NCI-H1105 (cell line): ENCODE measurements around the gene STRA8.

Experiments
- DNase-seq: peaks from one replicate; lab custom pipeline; 2025; lab: John Stamatoyannopoulos, UW

STRA8 gene

GRCh38 chr7:135238112-135238744 is 4.6 kb downstream of the STRA8 start:
- no peak for DNase-seq

GRCh38 chr7:135239263-135239662 is 5.6 kb downstream of the STRA8 start:
- no peak for DNase-seq

- no peak for DNase-seq
Measured at GRCh38 chr7:135240441-135240840, 6.8 kb downstream of the STRA8 start.

GRCh38 chr7:135242096-135242684 is 8.6 kb downstream of the STRA8 start:
- no peak for DNase-seq

GRCh38 chr7:135245226-135246190 is 11.9 kb downstream of the STRA8 start:
- no peak for DNase-seq

GRCh38 chr7:135246191-135246825 is 12.7 kb downstream of the STRA8 start:
- DNase-seq: no peak

- no peak for DNase-seq
Measured at GRCh38 chr7:135247746-135248471, 14.3 kb downstream of the STRA8 start.

- no peak for DNase-seq
Measured at GRCh38 chr7:135248546-135248945, 14.9 kb downstream of the STRA8 start.

- DNase-seq: no peak
Measured at GRCh38 chr7:135251496-135252391, 18.1 kb downstream of the STRA8 start.

- no peak for DNase-seq
Measured at GRCh38 chr7:135253851-135254771, 20.5 kb downstream of the STRA8 start.

GRCh38 chr7:135257790-135258189 is 24.2 kb downstream of the STRA8 start:
- DNase-seq: no peak

- no peak for DNase-seq
Measured at GRCh38 chr7:135258585-135258984, 24.9 kb downstream of the STRA8 start.

- no peak for DNase-seq
Measured at GRCh38 chr7:135259702-135260101, 26.1 kb downstream of the STRA8 start.

- DNase-seq: no peak
Measured at GRCh38 chr7:135260470-135260869, 26.8 kb downstream of the STRA8 start.

- DNase-seq: no peak
Measured at GRCh38 chr7:135260930-135261721, 27.5 kb downstream of the STRA8 start.

GRCh38 chr7:135262623-135263320 is 29.1 kb downstream of the STRA8 start:
- DNase-seq: no peak

- no peak for DNase-seq
Measured at GRCh38 chr7:135263321-135263970, 29.8 kb downstream of the STRA8 start.

GRCh38 chr7:135265637-135266036 is 32.0 kb downstream of the STRA8 start:
- no peak for DNase-seq
